ENCODE data around the gene MAP3K9. TPM values are rescaled to one million over a fixed set of nuclear protein-coding genes. Genes with fewer than 3 reads are reported as not detected.

MAP3K9 gene
- total RNA-seq, 2 donors from 2014 or later, result 10.6 to 13.0 TPM

DNA sequence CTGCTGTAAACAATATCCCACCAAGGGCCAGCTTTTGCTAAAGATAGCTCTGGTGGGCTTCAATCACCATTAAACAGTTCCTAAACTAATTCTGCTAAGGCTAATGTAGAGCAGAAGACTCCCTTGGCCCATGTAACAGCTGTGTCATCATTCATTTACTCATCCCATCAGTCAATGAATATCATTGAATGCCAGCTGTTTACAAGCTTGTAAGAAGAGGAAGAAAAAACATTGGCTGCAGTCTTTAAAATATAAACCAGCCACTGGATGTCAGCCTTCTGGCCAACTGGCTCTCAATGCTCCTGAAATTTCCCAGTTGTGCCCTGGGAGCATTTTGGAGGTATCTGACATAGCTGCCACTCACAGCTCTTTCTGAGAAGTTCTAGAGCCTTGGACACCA, 18.0 kb upstream of the MAP3K9 start:
- H3K36me3 ChIP-seq, result no peaks in the 10 kb centered on the region
- H3K27me3 ChIP-seq, result no peaks in the 10 kb centered on the region
- DNase-seq, result no peak
- intact Hi-C loops (cut with DNase I), result loop anchor here (10.0 kb wide), 1 partner anchor 77 kb away; the partner anchor contains the start of gene PCNX1
- H3K27ac ChIP-seq, result no peak overlapping the region
- no peak overlapping the region for H3K9ac ChIP-seq (ENCODE audit: low read depth in 2 of 2, low read length in 2 of 2)
- no peaks in the 10 kb centered on the region for H3K9me3 ChIP-seq
- H3K4me3 ChIP-seq, result no peak overlapping the region
- TF ChIP-seq, protein P1, sequence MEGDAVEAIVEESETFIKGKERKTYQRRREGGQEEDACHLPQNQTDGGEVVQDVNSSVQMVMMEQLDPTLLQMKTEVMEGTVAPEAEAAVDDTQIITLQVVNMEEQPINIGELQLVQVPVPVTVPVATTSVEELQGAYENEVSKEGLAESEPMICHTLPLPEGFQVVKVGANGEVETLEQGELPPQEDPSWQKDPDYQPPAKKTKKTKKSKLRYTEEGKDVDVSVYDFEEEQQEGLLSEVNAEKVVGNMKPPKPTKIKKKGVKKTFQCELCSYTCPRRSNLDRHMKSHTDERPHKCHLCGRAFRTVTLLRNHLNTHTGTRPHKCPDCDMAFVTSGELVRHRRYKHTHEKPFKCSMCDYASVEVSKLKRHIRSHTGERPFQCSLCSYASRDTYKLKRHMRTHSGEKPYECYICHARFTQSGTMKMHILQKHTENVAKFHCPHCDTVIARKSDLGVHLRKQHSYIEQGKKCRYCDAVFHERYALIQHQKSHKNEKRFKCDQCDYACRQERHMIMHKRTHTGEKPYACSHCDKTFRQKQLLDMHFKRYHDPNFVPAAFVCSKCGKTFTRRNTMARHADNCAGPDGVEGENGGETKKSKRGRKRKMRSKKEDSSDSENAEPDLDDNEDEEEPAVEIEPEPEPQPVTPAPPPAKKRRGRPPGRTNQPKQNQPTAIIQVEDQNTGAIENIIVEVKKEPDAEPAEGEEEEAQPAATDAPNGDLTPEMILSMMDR (IDR thresholded peaks at IDR 0.05), result no peak
- H3K4me1 ChIP-seq, result no peaks in the 10 kb centered on the region

DNA sequence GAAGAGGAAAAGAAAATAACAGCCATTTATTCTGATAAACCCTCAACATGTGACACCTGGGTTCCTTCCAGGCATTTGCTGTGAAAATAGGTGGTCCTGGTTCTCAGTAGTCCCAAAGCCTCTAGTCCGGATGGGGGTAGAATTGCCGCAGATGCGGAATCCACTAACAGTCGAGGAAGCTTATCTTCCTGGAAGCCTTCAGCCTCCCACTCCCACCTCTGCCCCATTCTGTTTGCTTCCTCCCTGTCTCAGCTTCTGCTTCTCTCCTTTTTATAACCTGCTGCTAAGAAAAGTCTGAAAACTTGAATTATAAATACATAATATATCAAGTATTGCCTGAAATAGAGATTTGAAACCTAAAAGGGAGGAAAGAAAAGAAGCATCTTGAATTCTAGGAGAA, 14.0 kb upstream of the MAP3K9 start:
- Histone ChIP-seq H3K4me1 (peaks cover 5% of the 10 kb centered on the region), H3K9ac (ENCODE audit: low read depth in 2 of 2, low read length in 2 of 2) (no peak overlapping the region), H3K27me3 (peaks cover 12% of the 10 kb centered on the region), H3K4me3 (no peak overlapping the region), H3K9me3 (no peaks in the 10 kb centered on the region), H3K27ac (no peak overlapping the region), H3K36me3 (no peaks in the 10 kb centered on the region)
- TF ChIP-seq, protein P1 (IDR thresholded peaks at IDR 0.05), result no peak
- intact Hi-C loops (cut with DNase I), result loop anchor here (10.0 kb wide), 1 partner anchor 82 kb away; the partner anchor contains the start of gene PCNX1
- no peak for DNase-seq

DNA sequence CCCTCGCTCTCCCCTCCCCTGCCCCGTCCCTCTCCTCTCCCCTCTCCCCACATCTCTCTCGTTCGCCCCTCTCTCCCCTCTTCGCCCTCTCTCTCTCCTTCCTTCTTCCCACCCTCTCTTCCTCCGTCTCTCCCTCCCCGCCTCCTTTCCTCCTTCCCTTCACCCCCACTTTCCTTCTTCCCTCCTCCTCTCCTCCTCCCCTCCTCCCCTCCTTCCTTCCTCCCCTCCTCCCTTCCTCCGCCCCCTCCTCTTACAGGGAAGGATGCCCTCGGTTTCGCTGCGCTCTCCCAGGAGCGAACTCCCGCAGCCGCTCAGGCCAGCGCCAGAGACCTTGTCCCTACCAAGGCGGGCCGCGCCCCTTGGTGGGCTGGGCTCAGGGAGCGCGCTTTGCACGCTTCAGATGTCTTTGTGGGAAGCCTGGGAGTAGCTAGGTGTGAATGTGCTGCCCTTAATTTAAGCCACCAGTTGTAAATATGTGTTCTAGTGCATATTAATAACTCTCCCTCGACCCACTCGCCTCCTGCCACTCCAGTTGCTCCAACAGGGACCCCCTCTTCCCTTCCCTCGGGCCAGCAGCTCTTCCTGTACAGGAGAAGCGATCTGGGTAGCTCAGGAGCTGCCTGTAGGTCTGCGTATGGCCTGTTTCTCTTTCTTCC, 13.3 kb upstream of the MAP3K9 start:
- peak overlapping the region; percentile 58 to 69 for H3K9ac ChIP-seq (ENCODE audit: low read depth in 2 of 2, low read length in 2 of 2)
- H3K4me3 ChIP-seq, result peak overlapping the region; percentile 39
- TF ChIP-seq, protein P1 (IDR thresholded peaks at IDR 0.05), result no peak
- H3K27me3 ChIP-seq, result peaks cover 12% of the 10 kb centered on the region
- DNase-seq, result peak; percentile 46
- H3K27ac ChIP-seq, result no peak overlapping the region
- intact Hi-C loops (cut with DNase I), result loop anchor here (10.0 kb wide), 1 partner anchor 82 kb away; the partner anchor contains the start of gene PCNX1
- no peaks in the 10 kb centered on the region for H3K9me3 ChIP-seq
- peaks cover 8% of the 10 kb centered on the region for H3K4me1 ChIP-seq
- no peaks in the 10 kb centered on the region for H3K36me3 ChIP-seq

DNA sequence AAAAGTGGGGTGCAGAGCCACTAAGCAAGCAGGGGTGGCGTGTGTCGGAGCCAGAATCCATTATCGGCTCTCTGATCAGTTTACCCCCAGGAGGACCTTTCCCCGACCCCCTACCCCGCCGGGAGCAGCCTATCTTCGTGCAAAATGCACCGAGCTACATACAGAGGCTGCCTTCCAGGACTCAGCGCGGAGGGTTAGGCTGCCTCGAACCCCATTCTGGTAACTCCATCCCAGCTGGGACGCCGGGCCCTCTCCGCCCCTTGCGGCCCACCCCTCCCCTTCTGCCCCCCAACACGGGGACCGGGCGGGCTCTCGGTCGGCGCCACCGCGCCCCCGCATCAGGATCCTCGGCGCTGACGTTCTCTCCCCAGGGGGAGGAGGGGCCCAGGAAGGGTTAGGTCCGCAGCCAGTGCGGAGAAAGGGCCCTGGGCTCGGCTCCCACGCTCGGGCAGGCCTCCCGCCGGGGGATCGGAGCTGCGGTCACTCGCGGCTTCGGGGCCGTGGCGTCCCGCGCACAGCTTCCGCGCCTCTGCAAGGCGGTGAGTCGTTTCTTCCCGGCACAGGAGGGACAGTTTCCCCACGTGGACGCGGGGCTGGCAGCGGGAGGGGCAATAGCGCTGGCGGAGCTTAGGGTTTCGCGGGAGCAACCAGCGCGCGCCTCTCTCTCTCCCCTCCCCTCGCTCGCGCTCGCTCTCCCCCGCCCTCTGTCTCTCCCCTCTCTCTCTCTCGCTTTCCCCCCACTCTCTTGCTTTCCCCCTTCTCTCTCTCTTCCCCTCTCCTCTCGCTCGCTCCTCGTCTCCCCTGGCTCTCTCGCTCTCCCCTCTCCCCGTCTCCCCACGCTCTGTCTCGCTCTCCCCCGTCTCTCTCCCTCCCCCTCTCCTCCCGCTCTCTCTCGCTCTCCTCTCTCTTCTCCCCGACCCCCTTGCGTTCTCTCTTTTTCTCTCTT, 12.5 kb upstream of the MAP3K9 start:
- H3K4me3 ChIP-seq, result peak overlapping the region; percentile 39
- intact Hi-C loops (cut with DNase I), result loop anchor here (10.0 kb wide), 1 partner anchor 83 kb away; the partner anchor contains the start of gene PCNX1
- H3K4me1 ChIP-seq, result peaks cover 8% of the 10 kb centered on the region
- no peaks in the 10 kb centered on the region for H3K36me3 ChIP-seq
- H3K27ac ChIP-seq, result no peak overlapping the region
- H3K9ac ChIP-seq (ENCODE audit: low read depth in 2 of 2, low read length in 2 of 2), result peak overlapping the region; percentile 58 to 69
- no peaks in the 10 kb centered on the region for H3K9me3 ChIP-seq
- peak; percentile 45 for DNase-seq
- TF ChIP-seq, protein P1 (IDR thresholded peaks at IDR 0.05), result no peak
- peaks cover 12% of the 10 kb centered on the region for H3K27me3 ChIP-seq

DNA sequence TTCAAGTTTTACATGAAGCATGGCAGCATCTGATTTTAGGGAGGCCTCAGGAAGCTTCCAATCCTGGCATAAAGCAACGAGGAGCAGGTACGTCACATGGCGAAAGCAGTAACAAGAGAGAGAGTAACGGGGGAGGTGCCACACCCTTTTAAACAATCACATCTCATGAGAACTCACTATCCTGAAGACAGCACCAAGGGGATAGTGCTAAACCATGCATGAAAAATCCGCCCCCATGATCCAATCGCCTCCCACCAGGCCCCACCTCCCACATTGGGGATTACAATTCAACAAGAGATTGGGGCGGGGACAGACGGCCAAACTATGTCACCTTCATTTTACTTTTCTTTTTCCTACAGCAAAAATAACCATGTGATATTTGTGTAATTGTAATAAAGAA, 7.2 kb upstream of the MAP3K9 start:
- H3K36me3 ChIP-seq, result no peaks in the 10 kb centered on the region
- no peak for DNase-seq
- TF ChIP-seq, protein P1 (IDR thresholded peaks at IDR 0.05), result no peak

More for the DNA sequence above, 7.2 kb upstream of the MAP3K9 start:
- peaks cover 7% of the 10 kb centered on the region for H3K27me3 ChIP-seq
- no peak overlapping the region for H3K9ac ChIP-seq (ENCODE audit: low read depth in 2 of 2, low read length in 2 of 2)
- H3K27ac ChIP-seq, result no peak overlapping the region
- intact Hi-C loops (cut with DNase I), result loop anchor here (5.0 kb wide), 2 partner anchors 99 to 194 kb away; no protein-coding TSS in a partner anchor
- peaks cover 6% of the 10 kb centered on the region for H3K4me1 ChIP-seq
- H3K9me3 ChIP-seq, result no peaks in the 10 kb centered on the region
- H3K4me3 ChIP-seq, result no peak overlapping the region
